Measurements from ENCODE around the gene EFL1. TPM values are rescaled to one million over a fixed set of nuclear protein-coding genes. Genes with fewer than 3 reads are reported as not detected.
A peak's percentile ranks its signal among the peaks of the same experiment; 100 is the strongest.
"Not testable (repeated sequence)": the region's sequence is repeated elsewhere in the genome, so short reads cannot be mapped to it uniquely, and the experiment has no call there.

The EFL1 gene
- polyA plus RNA-seq, 1 of the 3 experiments (the other 2 are of a cell fraction): 12.3 TPM

GRCh38 chr15:82228750-82229149 is 33.8 kb downstream of the EFL1 start:
- Histone ChIP-seq H3K27me3 (ENCODE audit: insufficient read depth) (no peaks in the 10 kb centered on the region), H3K79me2 (ENCODE audit: insufficient read depth) (no peaks in the 10 kb centered on the region), H3K9me3 (no peaks in the 10 kb centered on the region), H3K9me2 (no peaks in the 10 kb centered on the region), H3K4me3 (ENCODE audit: low read depth in 2 of 2, low read length in 1 of 2) (no peak overlapping the region), H3F3A (replicated peaks; ENCODE audit: insufficient read depth) (peaks cover 3% of the 10 kb centered on the region), H3K9ac (no peak overlapping the region), H3K4me1 (ENCODE audit: control insufficient read depth in 1 of 2, insufficient read depth in 2 of 2, low read depth in 1 of 2, low read length in 1 of 2) (peaks cover 0 to 4% of the 10 kb centered on the region in 2 experiments; a peak in 2 of 4 replicates), H3K27ac (ENCODE audit: low read depth in 2 of 2, low read length in 1 of 2) (no peak overlapping the region), H3K36me3 (replicated peaks in 1 of 2; ENCODE audit: control insufficient read depth in 1 of 2, insufficient read depth in 2 of 2, low read length in 1 of 2) (peaks cover 25 to 30% of the 10 kb centered on the region in 2 experiments), H4K20me1 (ENCODE audit: insufficient read depth) (no peaks in the 10 kb centered on the region), H2AFZ (ENCODE audit: low read depth) (no peak overlapping the region), H3K4me2 (no peak overlapping the region)
- no peak for DNase-seq
- WGBS (ENCODE audit: low lambda C conversion rate): 94% methylated on average over 1 of the region's 1 CpG
- ChIA-PET CTCF (no interaction called here), POLR2A (no interaction called here)
- TF ChIP-seq TEAD4 (IDR thresholded peaks at IDR 0.05; ENCODE audit: borderline replicate concordance, insufficient read depth) (no peak), RFX5 (IDR thresholded peaks at IDR 0.05; ENCODE audit: low read length) (no peak), YY1 (IDR thresholded peaks at IDR 0.05; ENCODE audit: low read depth) (no peak), USF2 (IDR thresholded peaks at IDR 0.05; ENCODE audit: borderline replicate concordance, low read depth, low read length) (no peak)

- CTCF ChIA-PET; H3K4me1 ChIP-seq (ENCODE audit: control insufficient read depth in 1 of 2, insufficient read depth in 2 of 2, low read depth in 1 of 2, low read length in 1 of 2); POLR2A ChIA-PET; H3K9me3 ChIP-seq; DNase-seq; H3K27me3 ChIP-seq (ENCODE audit: insufficient read depth); H3K4me3 ChIP-seq (ENCODE audit: low read depth in 2 of 2, low read length in 1 of 2); H3F3A ChIP-seq (replicated peaks; ENCODE audit: insufficient read depth); H3K4me2 ChIP-seq; H3K79me2 ChIP-seq (ENCODE audit: insufficient read depth); H3K27ac ChIP-seq (ENCODE audit: low read depth in 2 of 2, low read length in 1 of 2); H2AFZ ChIP-seq (ENCODE audit: low read depth); H3K9ac ChIP-seq; H3K9me2 ChIP-seq; H4K20me1 ChIP-seq (ENCODE audit: insufficient read depth): not testable (repeated sequence)
- WGBS (ENCODE audit: low lambda C conversion rate): 98% methylated on average over 2 of the region's 2 CpGs
- H3K36me3 ChIP-seq (replicated peaks in 1 of 2; ENCODE audit: control insufficient read depth in 1 of 2, insufficient read depth in 2 of 2, low read length in 1 of 2): peaks cover 22 to 24% of the 10 kb centered on the region in 2 experiments
- TF ChIP-seq CTCF (IDR thresholded peaks at IDR 0.05): peak; percentile 39
- TF ChIP-seq RAD21 (IDR thresholded peaks at IDR 0.05; ENCODE audit: low read length): peak; percentile 18; the same call in 1 of the 2 replicates
Measured at GRCh38 chr15:82221535-82221934, 41.0 kb downstream of the EFL1 start.

GRCh38 chr15:82216092-82216491 is 46.4 kb downstream of the EFL1 start:
- H3K27me3 ChIP-seq (ENCODE audit: insufficient read depth); H3K4me3 ChIP-seq (ENCODE audit: low read depth in 2 of 2, low read length in 1 of 2); H3F3A ChIP-seq (replicated peaks; ENCODE audit: insufficient read depth); H3K9me2 ChIP-seq; H3K9ac ChIP-seq; H3K4me2 ChIP-seq; CTCF ChIA-PET; H2AFZ ChIP-seq (ENCODE audit: low read depth); H3K4me1 ChIP-seq (ENCODE audit: control insufficient read depth in 1 of 2, insufficient read depth in 2 of 2, low read depth in 1 of 2, low read length in 1 of 2); H3K9me3 ChIP-seq; H3K27ac ChIP-seq (ENCODE audit: low read depth in 2 of 2, low read length in 1 of 2); H3K79me2 ChIP-seq (ENCODE audit: insufficient read depth); H4K20me1 ChIP-seq (ENCODE audit: insufficient read depth); DNase-seq; POLR2A ChIA-PET: not testable (repeated sequence)
- WGBS (ENCODE audit: low lambda C conversion rate): 85% methylated on average over 2 of the region's 2 CpGs
- H3K36me3 ChIP-seq (replicated peaks in 1 of 2; ENCODE audit: control insufficient read depth in 1 of 2, insufficient read depth in 2 of 2, low read length in 1 of 2): peaks cover 16 to 29% of the 10 kb centered on the region in 2 experiments

- H3K9me2 ChIP-seq; H3K9ac ChIP-seq; H3K27me3 ChIP-seq (ENCODE audit: insufficient read depth); DNase-seq; H3K4me2 ChIP-seq; H3F3A ChIP-seq (replicated peaks; ENCODE audit: insufficient read depth); H3K4me1 ChIP-seq (ENCODE audit: control insufficient read depth in 1 of 2, insufficient read depth in 2 of 2, low read depth in 1 of 2, low read length in 1 of 2); H3K9me3 ChIP-seq; H3K79me2 ChIP-seq (ENCODE audit: insufficient read depth); CTCF ChIA-PET; H3K27ac ChIP-seq (ENCODE audit: low read depth in 2 of 2, low read length in 1 of 2); H3K4me3 ChIP-seq (ENCODE audit: low read depth in 2 of 2, low read length in 1 of 2); POLR2A ChIA-PET; H4K20me1 ChIP-seq (ENCODE audit: insufficient read depth); H2AFZ ChIP-seq (ENCODE audit: low read depth): not testable (repeated sequence)
- peaks cover 9 to 22% of the 10 kb centered on the region in 2 experiments for H3K36me3 ChIP-seq (replicated peaks in 1 of 2; ENCODE audit: control insufficient read depth in 1 of 2, insufficient read depth in 2 of 2, low read length in 1 of 2)
Measured at GRCh38 chr15:82212201-82212600, 50.3 kb downstream of the EFL1 start.
